IMR-90 (cell line): ENCODE results near the gene KCTD2. TPM values are rescaled to one million over a fixed set of nuclear protein-coding genes. Genes with fewer than 3 reads are reported as not detected.

ENCODE experiments used
- ATAC-seq: fragments of 200-7000 bp; cut with Tn5 transposase; 2 replicates; pipeline ENCODE4 v1.9.1; 2020; ENCODE audit warnings: low read depth, mild to moderate bottlenecking, moderate library complexity
- BruUV-seq: library from RNA; stranded (reverse); fragments of 400-500 nt; replicated peaks from 2 replicates; lab custom pipeline; 2021; lab: Mats Ljungman, UMichigan
- CTCF ChIA-PET: fragments of 300-600 bp; formaldehyde crosslinking; extraction: SDS; loops from one replicate; lab custom pipeline; 2021; ENCODE audit warnings: antibody characterized with exemption; lab: Yijun Ruan, JAX
- POLR2A ChIA-PET: fragments of 300-600 bp; sonication (Branson Sonifier 250); formaldehyde crosslinking; loops from one replicate; lab custom pipeline; 2022; ENCODE audit warnings: antibody characterized with exemption; ENCODE audit not compliant: unreplicated experiment; lab: Charles Lee
- DNase-seq: peaks from one replicate; pipeline ENCODE4 v3.0.0; 2013
- H2AFZ ChIP-seq: replicated peaks from 2 replicates; pipeline ENCODE3; 2013; ENCODE audit warnings: low read length, mild to moderate bottlenecking; ENCODE audit not compliant: poor library complexity
- H2AK5ac ChIP-seq: 2 replicates; pipeline ENCODE4 v1.6.1; 2013; ENCODE audit warnings: low read depth, low read length, inconsistent platforms
- H2AK9ac ChIP-seq: replicated peaks from 2 replicates; pipeline ENCODE3; 2013; ENCODE audit warnings: mild to moderate bottlenecking, low read depth, low read length, moderate library complexity; ENCODE audit not compliant: poor library complexity
- H2BK120ac ChIP-seq: 2 replicates; pipeline ENCODE4 v1.6.1; 2013; ENCODE audit warnings: low read depth, low read length, inconsistent platforms
- H2BK15ac ChIP-seq: 3 replicates; pipeline ENCODE4 v1.6.1; 2013; ENCODE audit warnings: low read depth, low read length, inconsistent platforms
- H2BK20ac ChIP-seq: 2 replicates; pipeline ENCODE4 v1.6.1; 2013; ENCODE audit warnings: low read depth, mild to moderate bottlenecking, inconsistent platforms, low read length, moderate library complexity
- H2BK5ac ChIP-seq: 2 replicates; pipeline ENCODE4 v1.6.1; 2013; ENCODE audit warnings: mild to moderate bottlenecking, low read depth, low read length, inconsistent platforms; ENCODE audit not compliant: poor library complexity, severe bottlenecking
- H3K14ac ChIP-seq: replicated peaks from 2 replicates; pipeline ENCODE4 v1.6.1; 2013; ENCODE audit warnings: low read depth, low read length, inconsistent platforms
- H3K18ac ChIP-seq: 2 replicates; pipeline ENCODE4 v1.6.1; 2013; ENCODE audit warnings: low read depth, low read length, control low read depth
- H3K23ac ChIP-seq: 2 replicates; pipeline ENCODE4 v1.6.1; 2013; ENCODE audit warnings: low read depth, low read length, inconsistent platforms
- H3K27ac ChIP-seq: 2 replicates; pipeline ENCODE4 v1.5.1; 2013; ENCODE audit warnings: mild to moderate bottlenecking, control low read depth, low read length; ENCODE audit not compliant: insufficient read depth
- H3K27me3 ChIP-seq: 2 replicates; pipeline ENCODE4 v1.6.1; 2013; ENCODE audit warnings: low read length; ENCODE audit not compliant: control insufficient read depth, insufficient read depth
- H3K36me3 ChIP-seq: 2 replicates; pipeline ENCODE4 v1.6.1; 2013; ENCODE audit warnings: low read length, mixed read lengths; ENCODE audit not compliant: control insufficient read depth, insufficient read depth
- H3K4ac ChIP-seq: 2 replicates; pipeline ENCODE4 v1.6.1; 2013; ENCODE audit warnings: low read depth, low read length, inconsistent platforms
- H3K4me1 ChIP-seq: 2 replicates; pipeline ENCODE4 v1.6.1; 2013; ENCODE audit warnings: low read length, mixed read lengths; ENCODE audit not compliant: control insufficient read depth, insufficient read depth
- H3K4me2 ChIP-seq: 2 replicates; pipeline ENCODE4 v1.6.1; 2013; ENCODE audit warnings: low read depth, mild to moderate bottlenecking, control low read depth, low read length, moderate library complexity
- H3K4me3 ChIP-seq: 2 replicates; pipeline ENCODE4 v1.5.1; 2013; ENCODE audit warnings: low read depth, mild to moderate bottlenecking, control low read depth, low read length, moderate library complexity; ENCODE audit not compliant: insufficient read depth
- H3K56ac ChIP-seq: 2 replicates; pipeline ENCODE4 v1.6.1; 2013; ENCODE audit warnings: low read length, inconsistent platforms; ENCODE audit not compliant: insufficient read depth; ENCODE audit errors: extremely low read depth
- H3K79me1 ChIP-seq, 2 experiments: 2 replicates each; pipeline ENCODE4 v1.6.1; 2013; ENCODE audit warnings: low read length in 2 of 2, inconsistent platforms in 1 of 2, low read depth in 1 of 2
- H3K9ac ChIP-seq: 2 replicates; pipeline ENCODE4 v1.6.1; 2013; ENCODE audit warnings: low read depth, low read length, control low read depth
- H3K9me1 ChIP-seq: 2 replicates; pipeline ENCODE4 v1.6.1; 2013; ENCODE audit warnings: low read length, inconsistent platforms; ENCODE audit not compliant: insufficient read depth
- H3K9me3 ChIP-seq: 2 replicates; pipeline ENCODE4 v1.6.1; 2013; ENCODE audit warnings: low read length; ENCODE audit not compliant: control insufficient read depth, insufficient read depth
- H4K20me1 ChIP-seq: 2 replicates; pipeline ENCODE4 v1.6.1; 2013; ENCODE audit warnings: low read length, inconsistent platforms; ENCODE audit not compliant: insufficient read depth
- H4K5ac ChIP-seq: 2 replicates; pipeline ENCODE4 v1.6.1; 2013; ENCODE audit warnings: mild to moderate bottlenecking, low read depth, low read length, control low read depth
- H4K8ac ChIP-seq, 2 experiments: 2 replicates each; pipeline ENCODE4 v1.6.1; 2013; ENCODE audit warnings: low read depth in 2 of 2, low read length in 2 of 2, control low read depth in 1 of 2, inconsistent platforms in 1 of 2
- H4K91ac ChIP-seq: 2 replicates; pipeline ENCODE4 v1.6.1; 2013; ENCODE audit warnings: low read depth, low read length, inconsistent platforms; ENCODE audit not compliant: insufficient read depth
- BHLHE40 ChIP-seq: fragments of 150-350 bp; IDR thresholded peaks from 2 replicates; pipeline ENCODE4 v1.6.1; 2016; ENCODE audit warnings: mild to moderate bottlenecking, low read depth, low read length
- CEBPB ChIP-seq: IDR thresholded peaks from 2 replicates; pipeline ENCODE4 v1.6.1; 2012; ENCODE audit warnings: low read depth, low read length, improper control_type of control experiment
- RAD21 ChIP-seq: IDR thresholded peaks from 2 replicates; pipeline ENCODE4 v1.6.1; 2012; ENCODE audit warnings: low read length, improper control_type of control experiment
- USF2 ChIP-seq: fragments of 150-350 bp; IDR thresholded peaks from 2 replicates; pipeline ENCODE4 v1.6.1; 2017; ENCODE audit warnings: mild to moderate bottlenecking, antibody characterized with exemption, low read length, low read depth
- WGBS, 2 experiments: methylation state at CpG; one replicate each; pipeline versions ENCODE4 v1.1.5 to v1.1.7; 2013; ENCODE audit warnings: missing lambda C conversion rate in 2 of 2; ENCODE audit not compliant: insufficient read length in 1 of 2; ENCODE audit errors: extremely low coverage in 2 of 2; 5-methylcytosine and 5-hydroxymethylcytosine counted together
- dilution Hi-C: fragments of 300-500 bp; cut with HindIII; formaldehyde crosslinking; loops from one replicate; pipeline ENCODE4 v1.14.3; 2018; ENCODE audit warnings: low sequenced_read_pairs; ENCODE audit not compliant: unreplicated experiment
- in situ Hi-C: fragments of 300-500 bp; cut with MboI; formaldehyde crosslinking; loops from 3 replicates; pipeline ENCODE4 v1.14.3; 2019; ENCODE audit warnings: low sequenced_read_pairs, inconsistent platforms, mixed read lengths
- intact Hi-C: fragments of 100-400 bp; cut with micrococcal nuclease; formaldehyde crosslinking; loops from 2 replicates; pipeline ENCODE4 v1.10.0; 2022
- polyA plus RNA-seq, 3 experiments: library from polyadenylated mRNA; depleted of rRNA; stranded (reverse); fragments of >200 nt; gene quantifications; 2 replicates each; pipeline ENCODE4 v1.2.3, GENCODE V29; 2012; ENCODE audit warnings: low replicate concordance in 1 of 3
- total RNA-seq: library from RNA; depleted of rRNA; stranded (reverse); fragments of >200 nt; gene quantifications from 2 replicates; pipeline ENCODE4 v1.2.3, GENCODE V29; 2012

KCTD2 gene
- total and polyA plus RNA-seq, 2 of the 4 experiments (the other 2 are of a cell fraction): 9.1 to 18.4 TPM

DNA sequence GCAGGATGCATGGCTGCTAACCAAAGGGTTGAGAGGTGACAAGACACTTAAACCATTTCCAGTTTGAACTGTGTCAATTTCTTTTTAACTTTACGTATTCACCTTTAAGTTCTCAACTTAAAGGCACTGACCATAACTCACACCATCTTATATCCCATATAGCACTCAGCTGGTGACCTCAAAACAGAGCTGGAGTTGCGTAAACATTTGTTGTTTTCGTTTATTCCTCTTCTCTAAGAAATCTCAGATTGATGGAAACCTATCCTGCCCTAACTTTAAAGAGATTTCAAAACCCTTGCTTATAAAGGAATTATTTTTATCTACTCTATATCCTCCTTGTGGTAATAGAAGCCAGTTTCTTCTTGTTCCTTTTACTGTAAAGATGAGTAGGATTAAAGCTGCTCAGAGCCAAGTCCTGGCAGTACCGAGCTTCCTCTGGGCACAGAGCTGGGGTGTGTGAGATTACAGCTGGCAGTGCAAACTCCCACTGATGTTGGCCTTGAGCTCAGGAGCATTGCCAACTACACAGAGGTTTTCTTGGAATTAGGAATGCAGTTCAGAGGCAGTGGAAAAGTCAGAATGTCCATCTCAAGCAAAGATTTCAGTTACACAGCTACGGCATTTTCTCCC lies 1.3 kb downstream of the KCTD2 start:
- DNase-seq: peak; percentile 10
- no peak overlapping the region for H2AFZ ChIP-seq
- dilution Hi-C loops: no loop called here

More for the DNA sequence above, 1.3 kb downstream of the KCTD2 start:
- TF ChIP-seq USF2 (no peak), RAD21 (no peak), CEBPB (peak; percentile 41; the same call in 1 of the 2 replicates), BHLHE40 (no peak)
- no TSS peak for BruUV-seq
- no peak overlapping the region for H4K5ac ChIP-seq
- H3K27ac ChIP-seq: 0 out of 2 replicates have a peak overlapping the region, but pooled peaks have one; percentile 30
- H3K4ac ChIP-seq: no peak overlapping the region
- no peak overlapping the region for H2BK15ac ChIP-seq
- H3K36me3 ChIP-seq: peaks cover 9% of the 10 kb centered on the region
- H3K4me2 ChIP-seq: peak overlapping the region; percentile 90
- intact Hi-C loops (loop anchor here (5.0 kb wide), 1 partner anchor 86 kb away; no protein-coding TSS in a partner anchor), in situ Hi-C loops (no loop called here)
- no peaks in the 10 kb centered on the region; the same call in 1 of the 2 replicates for H3K4me1 ChIP-seq
- peak overlapping the region; percentile 34; the same call in 1 of the 2 replicates for H3K14ac ChIP-seq
- H2AK5ac ChIP-seq: peak overlapping the region; percentile 45; the same call in 1 of the 2 replicates
- H4K8ac ChIP-seq: peak overlapping the region in 1 of 2 experiments; percentile 19; a peak in 1 of 4 replicates
- 33% methylated on average over 1 of the region's 5 CpGs; no CpG with 5 or more reads in 1 of the 2 experiments for WGBS, 2 experiments
- no peak overlapping the region for H2BK5ac ChIP-seq
- H3K18ac ChIP-seq: no peak overlapping the region
- no peak for ATAC-seq
- H3K4me3 ChIP-seq: peak overlapping the region; percentile 71; the same call in 1 of the 2 replicates
- peak overlapping the region; percentile 94; the same call in 1 of the 2 replicates for H3K23ac ChIP-seq
- no peaks in the 10 kb centered on the region for H3K9me3 ChIP-seq
- ChIA-PET CTCF (interaction anchor here (0.6 to 1.3 kb wide), 5 partner anchors 8 to 87 kb away, joined by 3 to 4 read pairs (median 3); no protein-coding TSS in a partner anchor), POLR2A (interaction anchor here (0.5 kb wide), 1 partner anchor 84 kb away, joined by 16 read pairs; no protein-coding TSS in a partner anchor)
- H3K9ac ChIP-seq: peak overlapping the region; percentile 83; the same call in 1 of the 2 replicates
- no peak overlapping the region for H2BK120ac ChIP-seq
- no peaks in the 10 kb centered on the region for H3K27me3 ChIP-seq
- H2BK20ac ChIP-seq: no peak overlapping the region
- no peaks in the 10 kb centered on the region for H3K9me1 ChIP-seq
- 0 out of 2 replicates have a peak, but pooled peaks cover 3% of the 10 kb centered on the region for H4K20me1 ChIP-seq
- H3K56ac ChIP-seq: no peak overlapping the region; the same call in 1 of the 2 replicates
- no peak overlapping the region for H4K91ac ChIP-seq
- H3K79me1 ChIP-seq: peaks cover 19 to 48% of the 10 kb centered on the region in 2 experiments
- peak overlapping the region; percentile 100 for H2AK9ac ChIP-seq
